ENCODE measurements around the gene WDR93.

- no peak for TF ChIP-seq YY1 (IDR thresholded peaks at IDR 0.05; ENCODE audit: insufficient read depth, insufficient read length)
- TF ChIP-seq SUZ12 (IDR thresholded peaks at IDR 0.05; ENCODE audit: extremely low read depth, insufficient read depth, insufficient read length), result no peak
Measured at GRCh38 chr15:89681146-89681545, 9.5 kb upstream of the WDR93 start.

Measured in NT2/D1 (cell line).